ENCODE results near the gene CFAP298. TPM values are rescaled to one million over a fixed set of nuclear protein-coding genes. Genes with fewer than 3 reads are reported as not detected.
A peak's percentile ranks its signal among the peaks of the same experiment; 100 is the strongest.

The CFAP298 gene
- total and polyA plus RNA-seq, 2 of the 13 experiments (the other 11 are each of a cell fraction or from before 2014, with no cell fraction given) = 21.2 to 62.2 TPM

- Histone ChIP-seq H3K79me2 (ENCODE audit: insufficient read depth, low read length) (no peaks in the 10 kb centered on the region), H3K9ac (ENCODE audit: insufficient read depth, low read depth, low read length) (no peak overlapping the region), H3K27ac (ENCODE audit: extremely low read length, insufficient read depth, low read length) (peak overlapping the region; percentile 0), H3K27me3 (ENCODE audit: control insufficient read depth in 1 of 2, insufficient read depth in 2 of 2, low read length in 2 of 2) (no peaks in the 10 kb centered on the region), H3K9me3 (ENCODE audit: low read length) (no peaks in the 10 kb centered on the region), H3K4me3 (replicated peaks in 1 of 3; ENCODE audit: insufficient read depth in 1 of 3, low read depth in 2 of 3, low read length in 3 of 3) (no peak overlapping the region), H3K4me2 (ENCODE audit: low read depth, low read length) (no peak overlapping the region), H3K4me1 (ENCODE audit: insufficient read depth, low read length) (peaks cover 59% of the 10 kb centered on the region), H4K20me1 (ENCODE audit: insufficient read depth, low read length) (no peaks in the 10 kb centered on the region), H3K36me3 (replicated peaks in 1 of 2; ENCODE audit: control insufficient read depth in 1 of 2, insufficient read depth in 2 of 2, low read length in 2 of 2) (peaks cover 14 to 22% of the 10 kb centered on the region in 2 experiments), H2AFZ (ENCODE audit: low read length) (no peak overlapping the region)
- DNase-seq (ENCODE audit: low spot score) = no peak
- TF ChIP-seq REST (IDR thresholded peaks at IDR 0.05; ENCODE audit: borderline replicate concordance in 1 of 2, low read depth in 1 of 2, low read length in 2 of 2) = no peak
- TF ChIP-seq ZSCAN29 (CRISPR knock-in tag; conservative IDR thresholded peaks at IDR 0.05) = no peak
- TF ChIP-seq BATF2 (CRISPR knock-in tag; IDR thresholded peaks at IDR 0.05) = no peak
- no peak for TF ChIP-seq MBNL3 (CRISPR knock-in tag; conservative IDR thresholded peaks at IDR 0.05)
- TF ChIP-seq ZBTB37 (CRISPR knock-in tag; IDR thresholded peaks at IDR 0.05) = no peak
- no peak for TF ChIP-seq HDAC6 (IDR thresholded peaks at IDR 0.05; ENCODE audit: low read depth, low read length)
- no peak for TF ChIP-seq ZNF318 (CRISPR knock-in tag; IDR thresholded peaks at IDR 0.05)
- intact Hi-C loops (cut with micrococcal nuclease; ENCODE audit: unreplicated experiment) (loop anchor here (5.0 to 10.0 kb wide), 2 partner anchors 322 to 1606 kb away; partner anchors contain the start of gene MIS18A), in situ Hi-C loops (cut with HindIII; ENCODE audit: extremely low pct_ligation_motif_present, low pct_unique_long_range_greater_than_20kb) (no loop called here)
- ATAC-seq = no peak
- no TSS peak for BruUV-seq (replicated peaks)
- ChIA-PET POLR2A (interaction anchor here (0.7 to 1.1 kb wide), 3 partner anchors 27 to 268 kb away, joined by 3 to 4 read pairs (median 4); no protein-coding TSS in a partner anchor), CTCF (ENCODE audit: low intra/inter-chr PET ratio, low total read pairs) (no interaction called here)
- WGBS (ENCODE audit: low lambda C conversion rate) = 90% methylated on average over 5 of the region's 5 CpGs
- FAIRE-seq = no peak
Measured at GRCh38 chr21:32599091-32599490, 13.1 kb downstream of the CFAP298 start.

Measured in HepG2 (cell line).